Large intestine (tissue), 3 donors: ENCODE data around the gene LARP4B. TPM values are rescaled to one million over a fixed set of nuclear protein-coding genes. Genes with fewer than 3 reads are reported as not detected.

ENCODE experiments used
- DNase-seq, 2 donors: peaks; one replicate each; pipeline versions ENCODE4 v3.0.0 to v3.0.0-alpha.2; 2013
- H3K27ac ChIP-seq: one replicate; pipeline ENCODE4 v1.5.1; 2013; ENCODE audit warnings: low read length
- H3K27me3 ChIP-seq: 2 replicates; pipeline ENCODE4 v1.6.1; 2013; ENCODE audit warnings: low read length; ENCODE audit not compliant: control insufficient read depth, insufficient read depth
- H3K36me3 ChIP-seq: 2 replicates; pipeline ENCODE4 v1.6.1; 2013; ENCODE audit warnings: low read length; ENCODE audit not compliant: control insufficient read depth, insufficient read depth
- H3K4me1 ChIP-seq: one replicate; pipeline ENCODE4 v1.6.1; 2013; ENCODE audit warnings: low read length; ENCODE audit not compliant: control insufficient read depth, insufficient read depth
- H3K4me3 ChIP-seq: one replicate; pipeline ENCODE4 v1.5.1; 2013; ENCODE audit warnings: low read length
- H3K9me3 ChIP-seq: one replicate; pipeline ENCODE4 v1.6.1; 2013; ENCODE audit warnings: mild to moderate bottlenecking, low read depth, low read length, moderate library complexity; ENCODE audit not compliant: control insufficient read depth
- WGBS: methylation state at CpG from one replicate; pipeline ENCODE4 v1.1.5; 2013; ENCODE audit warnings: low lambda C conversion rate; ENCODE audit not compliant: insufficient coverage; 5-methylcytosine and 5-hydroxymethylcytosine counted together
- polyA plus RNA-seq: library from polyadenylated mRNA; unstranded; fragments of 120-200 nt; gene quantifications from one replicate; pipeline ENCODE4 v1.2.1, GENCODE V29; 2013

LARP4B gene
- polyA plus RNA-seq, 1 donor = 54.0 TPM

DNA sequence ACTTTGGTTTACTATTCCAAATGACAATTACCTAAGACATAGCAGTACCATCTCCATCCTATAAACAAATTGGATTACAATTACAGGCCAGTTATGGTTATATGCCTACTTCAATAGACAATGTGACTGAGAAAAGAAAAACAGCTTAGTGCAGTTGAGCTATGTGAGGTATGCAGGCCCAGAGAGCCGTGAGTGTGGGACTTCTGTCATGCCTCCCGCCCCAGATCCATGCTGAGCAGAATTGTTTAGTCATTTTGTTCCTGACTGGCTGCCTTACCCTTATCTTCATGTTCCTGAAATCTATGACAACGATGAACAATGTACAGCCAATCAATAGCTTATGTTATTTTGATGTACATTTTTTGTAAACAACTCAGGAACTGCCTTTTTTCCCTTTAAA is 21.7 kb downstream of the LARP4B start:
- Histone ChIP-seq H3K27ac (no peak overlapping the region), H3K27me3 (no peaks in the 10 kb centered on the region), H3K9me3 (no peaks in the 10 kb centered on the region), H3K36me3 (peaks cover 23% of the 10 kb centered on the region), H3K4me1 (no peaks in the 10 kb centered on the region), H3K4me3 (no peak overlapping the region)
- DNase-seq = no peak
- no CpG with 5 or more reads among the region's 3 CpGs for WGBS

DNA sequence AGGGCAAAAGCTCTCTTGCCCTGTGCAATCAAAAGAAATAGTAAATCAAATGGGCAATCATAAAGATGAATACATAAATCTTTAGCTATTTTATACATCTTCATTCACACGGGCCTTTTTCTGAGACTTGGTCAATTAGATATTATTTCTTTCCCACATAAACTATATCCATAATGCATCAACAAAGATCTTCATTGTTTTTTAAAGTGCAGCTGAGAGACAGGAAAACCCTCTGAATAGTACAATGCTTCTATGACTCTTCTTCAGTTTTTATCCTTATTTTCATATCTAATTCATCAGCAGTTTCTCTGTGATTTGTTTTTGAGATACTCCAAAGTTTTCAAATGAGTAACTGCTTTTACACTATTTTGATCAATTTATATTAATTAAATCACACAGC is 25.5 kb downstream of the LARP4B start:
- Histone ChIP-seq H3K4me1 (no peaks in the 10 kb centered on the region), H3K27ac (no peak overlapping the region), H3K9me3 (no peaks in the 10 kb centered on the region), H3K36me3 (peaks cover 20% of the 10 kb centered on the region), H3K4me3 (no peak overlapping the region), H3K27me3 (no peaks in the 10 kb centered on the region)
- DNase-seq = no peak
- 89% methylated on average over 1 of the region's 1 CpG for WGBS

DNA sequence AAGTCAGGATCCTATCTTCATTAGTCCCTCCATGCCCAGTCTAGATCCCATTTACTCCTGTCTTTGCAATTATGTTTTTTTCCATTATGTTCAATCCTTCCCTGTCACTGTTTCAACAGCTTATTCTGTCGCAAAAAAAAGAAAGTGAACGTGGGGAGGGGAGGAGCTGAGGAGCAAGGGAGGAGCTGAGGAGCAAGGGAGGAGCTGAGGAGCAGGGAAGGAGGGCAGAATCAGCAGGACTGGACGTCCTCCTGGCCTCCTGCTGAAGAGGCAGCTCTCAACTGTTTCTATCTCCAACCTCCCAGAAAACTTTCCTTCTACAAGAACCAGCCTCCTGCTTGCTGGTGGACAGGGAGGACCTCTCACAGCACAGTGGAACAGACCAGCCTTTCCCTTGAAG is 26.0 kb downstream of the LARP4B start:
- Histone ChIP-seq H3K9me3 (no peaks in the 10 kb centered on the region), H3K4me3 (no peak overlapping the region), H3K36me3 (peaks cover 19% of the 10 kb centered on the region), H3K27ac (no peak overlapping the region), H3K4me1 (no peaks in the 10 kb centered on the region), H3K27me3 (no peaks in the 10 kb centered on the region)
- no peak for DNase-seq
- WGBS = no CpG with 5 or more reads among the region's 3 CpGs

DNA sequence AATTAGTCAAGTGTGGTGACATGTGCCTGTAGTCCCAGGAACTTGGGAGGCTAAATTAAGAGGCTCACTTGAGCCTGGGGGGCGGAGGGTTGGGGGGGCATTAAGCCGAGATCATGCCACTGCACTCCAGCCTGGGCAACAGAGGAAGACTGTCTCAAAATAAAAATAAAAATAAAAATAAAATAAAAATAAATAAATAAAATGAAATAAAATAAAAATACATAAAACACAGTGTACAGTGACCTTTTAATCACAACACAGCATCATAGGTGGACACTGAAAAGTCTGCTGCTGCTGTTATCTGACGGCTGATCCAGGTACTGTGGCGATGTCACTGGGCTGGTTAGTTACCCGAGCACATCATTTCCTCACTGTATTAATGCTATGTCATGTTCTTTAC is 27.1 kb downstream of the LARP4B start:
- no peak for DNase-seq
- no peak overlapping the region for H3K27ac ChIP-seq
- no peak overlapping the region for H3K4me3 ChIP-seq
- no peaks in the 10 kb centered on the region for H3K9me3 ChIP-seq
- 100% methylated on average over 1 of the region's 5 CpGs for WGBS
- H3K27me3 ChIP-seq = no peaks in the 10 kb centered on the region
- peaks cover 14% of the 10 kb centered on the region for H3K36me3 ChIP-seq
- no peaks in the 10 kb centered on the region for H3K4me1 ChIP-seq

DNA sequence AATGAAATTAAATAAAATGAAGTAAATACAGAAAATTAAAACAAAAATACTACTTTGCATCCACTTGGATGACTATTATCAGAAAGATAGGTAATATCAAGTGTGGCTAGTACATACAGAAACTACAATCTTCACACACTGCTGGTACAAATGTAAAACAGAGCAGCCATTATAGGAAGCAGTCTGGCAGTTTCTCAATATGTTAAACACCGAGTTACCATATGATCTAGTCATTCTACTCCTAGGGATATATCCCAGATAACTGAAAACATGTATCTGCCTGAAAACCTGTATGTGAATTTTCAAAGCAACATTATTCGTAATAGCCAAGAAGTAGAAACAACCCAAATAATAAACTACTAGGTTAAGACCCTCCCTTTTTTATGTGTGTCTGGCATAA is 33.4 kb downstream of the LARP4B start:
- Histone ChIP-seq H3K4me1 (no peaks in the 10 kb centered on the region), H3K27ac (no peak overlapping the region), H3K9me3 (no peaks in the 10 kb centered on the region), H3K36me3 (no peaks in the 10 kb centered on the region), H3K4me3 (no peak overlapping the region), H3K27me3 (no peaks in the 10 kb centered on the region)
- no peak for DNase-seq
- no CpG with 5 or more reads among the region's 2 CpGs for WGBS

DNA sequence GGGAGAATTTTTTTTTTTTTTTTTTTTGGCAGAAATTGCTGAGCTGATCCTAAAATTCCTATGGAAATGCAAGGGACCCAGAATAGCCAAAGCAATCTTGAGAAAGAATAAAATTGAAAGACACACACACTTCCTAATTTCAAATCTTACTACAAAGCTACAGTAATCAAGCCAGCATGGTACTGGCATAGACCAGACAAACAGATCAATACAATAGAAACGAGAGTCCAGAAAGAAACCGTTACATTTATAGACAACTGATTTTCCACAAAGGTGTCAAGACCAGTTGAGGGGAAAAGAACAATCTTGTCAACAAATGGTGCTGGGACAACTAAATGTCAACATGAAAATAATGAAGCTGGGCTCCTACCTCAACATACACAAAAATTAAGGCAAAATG is 34.5 kb downstream of the LARP4B start:
- Histone ChIP-seq H3K9me3 (no peaks in the 10 kb centered on the region), H3K27me3 (no peaks in the 10 kb centered on the region), H3K36me3 (no peaks in the 10 kb centered on the region), H3K27ac (no peak overlapping the region), H3K4me1 (no peaks in the 10 kb centered on the region), H3K4me3 (no peak overlapping the region)
- no peak for DNase-seq
- WGBS = no CpG with 5 or more reads among the region's 2 CpGs

DNA sequence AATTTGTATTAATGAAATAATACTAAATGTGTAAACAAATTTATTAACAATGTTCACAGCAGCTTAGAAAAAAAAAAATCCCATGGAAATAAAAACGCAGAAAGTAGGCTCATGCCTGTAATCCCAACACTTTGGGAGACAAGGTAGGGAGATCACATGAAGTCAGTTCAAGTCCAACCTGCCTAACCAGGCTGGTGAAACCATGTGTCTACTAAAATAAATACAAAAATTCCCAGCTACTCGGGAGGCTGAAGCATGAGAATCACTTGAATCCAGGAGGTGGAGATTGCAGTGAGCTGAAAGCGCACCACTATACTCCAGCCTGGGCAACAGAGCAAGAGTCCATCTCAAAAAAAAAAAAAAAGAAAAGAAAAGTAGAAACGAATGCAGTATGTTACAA is 36.2 kb downstream of the LARP4B start:
- Histone ChIP-seq H3K4me3 (no peak overlapping the region), H3K9me3 (no peaks in the 10 kb centered on the region), H3K36me3 (no peaks in the 10 kb centered on the region), H3K27ac (no peak overlapping the region), H3K4me1 (no peaks in the 10 kb centered on the region), H3K27me3 (no peaks in the 10 kb centered on the region)
- no peak for DNase-seq
- 97% methylated on average over 3 of the region's 4 CpGs for WGBS

DNA sequence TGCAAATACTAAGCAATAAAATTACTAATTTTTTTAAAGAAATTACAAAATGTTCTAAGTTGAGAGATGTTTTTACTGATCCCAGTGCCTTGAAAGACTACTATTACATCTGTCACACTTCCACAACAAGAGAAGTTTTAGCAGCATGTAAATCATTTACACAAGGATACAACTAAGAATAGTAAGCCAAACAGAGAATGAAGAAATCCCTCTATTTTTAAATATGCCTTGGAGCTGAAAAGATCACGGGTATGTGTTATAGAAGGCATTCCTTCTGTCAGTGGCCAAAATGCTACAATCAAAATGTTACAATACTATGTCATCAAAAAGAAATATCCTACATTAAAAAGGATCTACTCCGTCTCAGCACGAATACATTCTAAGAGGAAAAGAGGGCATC is 52.6 kb downstream of the LARP4B start:
- no peak overlapping the region for H3K27ac ChIP-seq
- 86% methylated on average over 1 of the region's 3 CpGs for WGBS
- H3K36me3 ChIP-seq = peaks cover 60% of the 10 kb centered on the region

DNA sequence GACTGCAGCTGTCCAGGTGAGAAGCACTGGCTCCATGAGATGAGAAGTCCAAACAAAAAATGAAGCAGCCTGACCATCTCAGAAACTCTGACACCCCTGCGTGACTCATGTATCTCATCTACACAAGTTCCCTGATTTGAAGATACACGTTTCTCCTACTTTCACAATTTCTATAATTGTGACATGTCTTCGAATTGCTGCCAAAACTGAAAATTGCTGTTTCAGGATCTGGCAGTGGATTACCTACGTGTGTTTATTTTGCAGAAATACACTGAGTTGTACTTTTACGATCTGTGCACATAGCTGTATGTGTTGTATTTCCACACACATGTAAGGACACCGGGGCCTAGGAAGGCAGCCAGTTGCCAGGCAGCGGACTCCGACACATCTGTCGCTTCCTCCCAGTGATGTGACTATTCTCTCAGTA is 53.2 kb downstream of the LARP4B start:
- H3K27me3 ChIP-seq = no peaks in the 10 kb centered on the region
- 85% methylated on average over 4 of the region's 9 CpGs for WGBS
- H3K9me3 ChIP-seq = no peaks in the 10 kb centered on the region
- peaks cover 60% of the 10 kb centered on the region for H3K36me3 ChIP-seq
- H3K4me1 ChIP-seq = no peaks in the 10 kb centered on the region
- H3K4me3 ChIP-seq = no peak overlapping the region
- H3K27ac ChIP-seq = no peak overlapping the region
- DNase-seq = no peak

More for the DNA sequence above, 52.6 kb downstream of the LARP4B start:
- H3K4me3 ChIP-seq = no peak overlapping the region
- no peak for DNase-seq
- H3K9me3 ChIP-seq = no peaks in the 10 kb centered on the region
- H3K4me1 ChIP-seq = no peaks in the 10 kb centered on the region
- no peaks in the 10 kb centered on the region for H3K27me3 ChIP-seq

DNA sequence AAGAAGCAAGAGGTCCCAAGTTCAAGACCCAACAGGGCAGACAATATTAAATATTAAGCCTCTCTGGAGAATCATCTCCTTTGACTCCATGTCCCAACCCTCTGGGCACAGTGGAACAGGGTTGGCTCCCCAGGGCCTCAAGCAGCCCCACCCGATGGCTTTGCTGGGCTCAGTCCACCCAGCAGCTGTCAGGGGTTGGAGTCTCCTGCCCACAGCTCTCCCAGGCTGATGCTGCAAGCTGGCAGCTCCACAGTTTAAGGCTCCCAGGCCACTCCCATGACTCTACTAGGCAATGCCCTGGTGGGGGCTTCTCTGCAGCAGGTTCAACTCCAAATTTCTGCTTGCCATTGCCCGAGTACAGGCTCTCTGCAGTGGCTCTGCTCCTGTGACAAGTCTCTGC is 55.1 kb downstream of the LARP4B start:
- Histone ChIP-seq H3K27me3 (no peaks in the 10 kb centered on the region), H3K4me3 (no peak overlapping the region), H3K4me1 (no peaks in the 10 kb centered on the region), H3K9me3 (no peaks in the 10 kb centered on the region), H3K27ac (no peak overlapping the region), H3K36me3 (peaks cover 64% of the 10 kb centered on the region)
- no CpG with 5 or more reads among the region's 2 CpGs for WGBS
- no peak for DNase-seq

DNA sequence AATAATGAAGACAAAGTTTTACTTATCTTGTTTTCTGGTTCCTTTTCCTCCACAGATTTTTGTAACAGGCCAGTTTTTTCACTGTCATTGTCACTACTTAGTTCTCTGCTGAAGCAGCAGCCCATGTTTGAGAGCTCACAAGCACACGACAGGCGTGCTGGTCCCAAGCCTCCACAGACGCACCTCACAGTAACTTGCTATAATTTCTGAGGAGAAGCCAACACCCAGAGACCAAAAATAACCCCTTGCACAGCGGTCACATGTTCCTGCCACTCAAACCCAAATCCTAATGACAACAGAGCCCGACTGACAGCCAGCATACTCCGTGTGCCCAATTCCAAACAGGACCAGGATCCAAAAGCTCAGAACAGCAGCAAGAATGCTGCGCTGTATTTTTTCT is 58.5 kb downstream of the LARP4B start:
- Histone ChIP-seq H3K4me1 (no peaks in the 10 kb centered on the region), H3K36me3 (peaks cover 58% of the 10 kb centered on the region), H3K27me3 (no peaks in the 10 kb centered on the region), H3K4me3 (no peak overlapping the region), H3K9me3 (no peaks in the 10 kb centered on the region), H3K27ac (no peak overlapping the region)
- WGBS = 80% methylated on average over 1 of the region's 7 CpGs
- DNase-seq = no peak
